NCI-H524 (cell line): Measurements from ENCODE around the gene SPATA31C2.
"Not testable (repeated sequence)": the region's sequence is repeated elsewhere in the genome, so short reads cannot be mapped to it uniquely, and the experiment has no call there.

ENCODE experiments used
- DNase-seq, 2 experiments: peaks; one replicate each; lab custom pipeline; 2025; lab: John Stamatoyannopoulos, UW

Gene SPATA31C2

DNA sequence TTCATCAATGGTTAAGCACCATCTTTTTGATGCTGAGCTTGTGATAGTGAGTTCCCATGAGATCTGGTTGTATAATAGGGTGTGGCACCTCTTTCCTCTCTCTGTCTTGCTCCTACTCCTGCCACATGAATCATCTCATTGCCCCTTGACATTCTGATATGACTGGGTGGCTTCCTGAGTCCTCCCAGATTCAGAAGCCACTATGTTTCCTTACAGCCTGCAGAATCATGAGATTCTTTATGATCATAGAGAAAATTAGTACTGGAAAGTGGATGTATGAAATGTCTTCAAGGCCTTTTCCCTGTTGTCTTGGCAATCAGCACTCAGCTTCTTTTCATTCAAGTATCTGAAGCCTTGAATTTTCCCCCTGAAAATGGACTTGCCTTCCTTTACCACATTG, 14.9 kb downstream of the SPATA31C2 start:
- DNase-seq: not testable (repeated sequence)

DNA sequence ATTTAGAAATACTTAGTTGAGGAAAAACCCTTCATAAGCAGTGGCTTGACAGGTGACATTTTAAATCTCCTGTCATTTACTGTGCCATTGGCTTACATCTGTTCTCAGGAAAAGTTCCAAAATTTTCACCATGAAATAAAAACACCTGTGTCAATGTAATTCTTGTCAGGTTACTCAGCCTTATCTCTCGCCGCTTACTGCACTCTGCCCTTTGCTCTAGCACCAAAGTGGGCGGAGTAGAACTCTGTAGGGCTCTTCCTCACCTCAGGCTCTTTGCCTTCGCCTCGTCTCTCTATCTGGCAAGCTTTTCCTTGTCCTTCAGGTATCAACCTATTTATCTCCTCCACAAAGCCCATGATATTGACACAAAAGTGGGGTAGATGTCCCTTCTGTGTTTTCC, 20.2 kb downstream of the SPATA31C2 start:
- not testable (repeated sequence) for DNase-seq

DNA sequence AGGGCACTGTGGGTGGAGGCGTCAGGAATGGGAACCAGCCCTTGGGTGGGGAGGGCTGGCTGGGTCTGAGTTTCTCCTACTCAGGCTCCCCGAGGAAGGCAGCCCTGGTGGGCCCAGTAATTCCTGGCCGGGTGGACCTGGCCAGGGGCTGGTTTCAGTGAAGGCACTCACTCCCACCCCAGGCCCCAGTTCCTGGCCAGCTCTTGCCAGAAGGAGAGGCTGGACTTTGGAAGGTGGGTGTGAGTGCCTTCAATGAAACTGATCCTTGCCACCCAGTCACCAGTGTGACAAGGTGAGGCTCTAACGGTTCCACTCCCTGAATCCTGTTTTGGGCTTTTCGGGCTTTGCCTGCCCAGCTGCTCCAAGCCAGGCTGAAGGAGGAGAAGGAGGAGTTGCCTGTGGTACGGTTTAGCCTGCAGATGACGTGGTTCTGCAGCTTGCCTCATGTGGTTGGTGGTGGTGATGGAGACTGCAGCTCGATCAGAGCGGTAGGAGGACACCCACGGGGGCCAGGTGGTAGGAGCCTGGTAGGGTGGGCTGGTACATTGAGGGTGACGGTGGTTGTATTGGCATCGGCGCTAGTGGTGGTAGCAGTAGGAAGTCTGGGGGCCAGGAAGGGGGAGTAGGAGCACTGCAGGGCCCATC, 23.2 kb downstream of the SPATA31C2 start:
- DNase-seq: not testable (repeated sequence)

DNA sequence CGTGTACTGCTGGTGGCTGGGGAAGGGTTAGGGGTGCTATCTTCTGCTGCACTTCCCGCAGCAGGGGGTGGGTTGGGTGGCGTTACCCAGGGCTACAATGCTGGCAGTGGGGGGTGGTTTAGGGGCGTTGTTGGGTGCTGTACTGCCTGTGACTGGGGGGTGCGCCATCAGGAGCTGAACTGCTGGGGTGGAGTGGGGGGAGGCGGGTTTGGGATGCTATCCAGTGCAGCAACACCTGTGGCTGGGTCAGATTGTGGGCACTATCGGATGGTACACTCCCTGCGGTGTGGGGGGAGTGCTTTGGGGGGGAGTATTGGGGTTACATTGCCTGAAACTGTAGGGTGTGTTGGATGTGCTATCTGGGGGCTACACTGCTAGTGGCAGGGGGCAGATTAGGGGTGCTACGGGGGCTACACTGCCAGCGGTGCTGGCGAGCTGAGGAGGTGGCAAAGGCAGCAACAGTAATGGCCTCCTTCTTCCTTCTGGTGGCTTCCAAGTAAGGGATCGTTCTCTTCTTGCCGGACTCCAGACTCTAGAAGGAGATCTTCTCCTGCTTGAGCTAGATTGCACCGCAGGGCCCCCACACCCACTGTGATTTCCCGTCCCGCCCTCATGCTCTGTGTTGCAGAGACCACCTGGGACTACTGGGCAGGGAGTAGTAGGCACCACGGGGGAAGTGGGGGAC, 23.9 kb downstream of the SPATA31C2 start:
- not testable (repeated sequence) for DNase-seq

DNA sequence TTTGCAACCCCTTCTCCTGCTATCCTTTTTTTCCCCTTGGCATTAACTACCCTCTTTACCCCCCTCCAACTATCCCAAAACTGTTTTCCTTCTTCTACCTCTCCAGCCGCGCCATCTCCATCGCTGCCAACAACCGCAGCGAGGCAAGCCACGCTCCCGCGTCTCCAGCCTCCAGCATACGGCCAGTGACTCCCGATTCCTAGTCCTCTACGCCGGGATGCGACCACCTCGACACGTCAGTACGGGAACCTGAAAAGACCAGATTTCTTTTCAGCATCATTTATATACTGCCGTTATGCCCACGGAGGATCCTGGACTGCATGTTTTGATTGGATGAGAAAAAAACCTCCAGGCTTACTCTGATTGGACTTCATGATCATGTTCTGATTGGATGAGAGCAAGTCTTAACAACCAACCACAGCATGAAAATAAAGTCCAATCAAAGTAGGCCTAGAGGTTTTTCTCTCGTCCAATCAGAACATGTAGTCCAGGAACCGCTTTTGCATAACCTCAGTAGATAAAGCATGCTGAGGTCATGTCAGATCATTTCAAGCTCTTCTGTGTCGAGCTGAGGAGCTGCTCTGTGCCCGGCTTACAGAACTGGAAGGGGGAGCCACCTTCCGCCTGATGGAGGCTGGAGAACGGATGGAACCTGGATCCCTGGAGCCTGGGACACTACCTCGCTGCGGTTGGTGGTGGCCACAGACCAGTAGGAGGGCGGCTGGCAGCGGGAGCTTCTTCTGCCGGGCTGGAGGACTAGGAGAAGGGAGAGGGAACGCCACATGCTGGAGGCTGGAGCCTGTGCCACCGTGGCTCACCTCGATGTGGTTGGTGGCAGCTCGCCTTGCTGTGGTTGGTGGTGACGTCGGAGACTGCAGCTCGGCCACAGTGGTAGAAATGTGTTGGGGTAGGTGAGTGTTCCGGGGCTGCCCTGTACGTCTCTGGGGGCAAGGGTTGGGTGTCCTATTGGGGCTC, 24.8 kb downstream of the SPATA31C2 start:
- DNase-seq: not testable (repeated sequence)

DNA sequence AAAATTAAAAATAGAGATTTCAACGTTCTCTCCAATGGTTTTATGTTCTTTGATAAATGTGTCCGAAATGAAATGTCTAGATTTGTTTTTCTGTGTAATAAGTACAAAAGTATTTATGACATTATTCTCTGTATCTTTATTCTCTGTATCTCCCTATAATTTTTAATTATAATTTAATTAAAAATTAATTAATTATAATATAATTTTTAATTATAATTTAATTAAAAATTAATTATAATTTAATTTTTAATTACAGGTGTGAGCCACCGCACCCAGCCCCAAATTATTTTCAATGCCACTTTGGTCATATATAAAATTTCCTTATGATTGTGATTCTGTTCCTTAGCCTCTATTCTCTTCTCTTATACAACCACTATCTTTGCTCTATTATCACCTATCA, 28.2 kb downstream of the SPATA31C2 start:
- no peak for DNase-seq

DNA sequence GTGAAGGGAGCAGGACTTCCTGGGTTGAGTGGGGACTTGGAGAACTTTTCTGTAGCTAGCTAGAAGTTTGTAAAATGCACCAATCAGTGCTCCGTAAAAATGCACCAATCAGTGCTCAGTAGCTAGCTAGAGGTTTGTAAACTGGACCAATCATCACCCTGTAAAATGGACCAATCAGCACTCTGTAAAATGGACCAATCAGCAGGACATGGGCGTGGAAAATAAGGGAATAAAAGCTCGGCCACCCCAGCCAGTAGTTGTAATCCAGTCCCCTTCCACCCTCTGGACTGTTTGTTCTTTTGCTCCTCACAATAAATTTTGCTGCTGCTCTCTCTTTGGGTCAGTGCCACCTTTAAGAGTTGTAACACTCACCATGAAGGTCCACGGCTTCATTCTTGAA, 29.5 kb downstream of the SPATA31C2 start:
- no peak for DNase-seq

DNA sequence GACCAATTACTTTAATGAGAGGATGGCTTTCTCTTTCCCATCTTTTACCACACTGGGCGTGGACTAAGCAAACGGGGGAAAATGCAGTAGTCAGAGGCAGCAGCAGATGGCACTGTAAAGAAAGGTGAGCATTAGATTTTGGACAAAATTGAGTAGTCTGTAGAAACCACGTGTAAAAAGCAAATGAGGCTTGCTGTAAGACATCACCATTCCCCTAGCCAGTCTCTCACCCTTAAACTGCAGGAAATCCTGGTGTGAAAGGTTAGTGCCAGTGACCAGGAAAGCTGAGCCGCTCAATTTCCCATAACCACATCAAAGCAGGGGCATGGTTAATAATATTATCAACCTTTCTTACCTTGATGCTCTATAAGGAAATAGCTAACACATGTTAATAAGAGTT, 31.8 kb downstream of the SPATA31C2 start:
- peak in 1 of 2 experiments; percentile 19 for DNase-seq

DNA sequence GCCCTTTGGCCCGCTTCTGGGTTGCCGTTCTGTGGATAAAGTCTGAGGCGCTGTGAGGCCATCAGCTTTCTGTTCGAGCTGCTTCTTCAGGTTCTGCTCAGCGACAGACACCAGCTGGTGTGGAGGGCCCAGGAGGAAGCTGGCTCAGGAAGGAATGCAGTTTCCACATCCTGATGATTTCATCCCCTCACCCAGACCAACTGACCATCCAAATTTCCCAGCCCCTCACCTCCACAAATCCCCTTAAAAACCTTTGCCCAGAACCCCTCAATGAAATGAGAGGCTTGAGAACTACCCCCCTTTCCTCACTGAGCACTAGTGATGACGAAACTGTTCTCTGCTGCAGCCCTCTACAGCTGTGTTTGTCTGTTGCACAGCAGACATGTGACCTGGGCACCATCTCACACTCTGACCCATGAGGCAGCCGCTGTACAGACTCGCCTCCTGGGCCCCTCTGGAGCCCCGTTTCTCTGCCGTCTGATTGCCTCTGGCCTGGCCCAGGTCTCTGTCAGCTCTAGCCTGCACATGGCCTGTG, 45.4 kb downstream of the SPATA31C2 start:
- DNase-seq: peak in 1 of 2 experiments; percentile 7

DNA sequence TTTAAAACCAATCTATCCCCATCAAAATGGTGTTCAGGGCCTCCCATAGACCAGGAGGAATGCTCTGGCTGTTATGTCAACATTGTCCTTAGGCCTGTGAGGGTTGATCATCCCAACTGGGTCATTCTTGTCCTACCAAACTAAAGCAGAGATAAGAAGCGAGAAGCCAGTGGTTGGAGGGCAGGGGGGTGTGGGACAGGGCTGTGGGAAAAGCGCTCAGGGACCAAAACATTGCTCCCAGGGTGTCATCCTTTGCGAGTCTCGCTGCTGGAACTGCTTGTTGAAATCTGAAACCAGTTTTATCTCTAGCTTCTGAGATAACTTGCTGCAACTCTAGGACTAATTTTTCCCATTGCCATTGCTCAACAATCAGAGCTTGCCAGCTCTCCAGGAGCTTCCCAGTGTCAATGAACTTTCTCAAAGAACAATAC, 48.1 kb downstream of the SPATA31C2 start:
- no peak for DNase-seq

DNA sequence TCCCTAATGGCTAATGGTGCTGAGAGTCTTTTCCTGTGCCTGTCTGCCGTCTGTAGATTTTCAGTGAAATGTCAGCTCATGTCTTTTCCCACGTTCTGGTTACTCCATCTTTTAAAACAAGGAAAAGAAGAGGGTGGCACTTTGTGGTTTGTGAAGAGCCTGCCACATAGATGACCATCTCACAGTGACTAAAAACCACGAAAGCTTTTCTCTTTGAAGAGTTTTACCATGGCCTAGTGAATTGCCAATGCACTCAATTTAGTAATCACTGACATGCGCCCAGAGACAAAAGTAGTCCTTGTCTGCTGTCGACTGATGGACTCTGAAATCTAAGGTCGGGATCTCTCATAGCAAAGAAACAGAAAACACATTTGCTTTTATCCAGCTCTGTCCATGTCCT, 50.4 kb downstream of the SPATA31C2 start:
- DNase-seq: no peak

DNA sequence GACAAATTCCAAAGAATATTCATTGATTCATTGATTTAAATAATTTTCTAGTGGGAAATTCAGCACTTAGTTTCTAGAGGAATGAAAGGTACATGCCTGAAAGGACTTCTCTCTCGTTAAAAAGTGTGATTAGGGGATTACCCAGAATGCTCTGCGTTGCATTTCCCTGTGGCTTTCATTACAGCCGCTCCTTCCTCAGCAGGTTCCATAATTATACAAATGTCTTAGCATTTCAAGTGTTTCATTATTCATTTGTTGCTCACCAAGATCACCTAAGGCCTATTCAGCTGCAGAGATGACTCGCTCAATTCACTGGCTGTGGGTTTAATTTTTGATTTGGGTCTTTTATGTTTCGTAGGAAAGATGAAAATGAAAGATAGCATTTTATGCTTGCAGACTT, 52.8 kb downstream of the SPATA31C2 start:
- DNase-seq: no peak

DNA sequence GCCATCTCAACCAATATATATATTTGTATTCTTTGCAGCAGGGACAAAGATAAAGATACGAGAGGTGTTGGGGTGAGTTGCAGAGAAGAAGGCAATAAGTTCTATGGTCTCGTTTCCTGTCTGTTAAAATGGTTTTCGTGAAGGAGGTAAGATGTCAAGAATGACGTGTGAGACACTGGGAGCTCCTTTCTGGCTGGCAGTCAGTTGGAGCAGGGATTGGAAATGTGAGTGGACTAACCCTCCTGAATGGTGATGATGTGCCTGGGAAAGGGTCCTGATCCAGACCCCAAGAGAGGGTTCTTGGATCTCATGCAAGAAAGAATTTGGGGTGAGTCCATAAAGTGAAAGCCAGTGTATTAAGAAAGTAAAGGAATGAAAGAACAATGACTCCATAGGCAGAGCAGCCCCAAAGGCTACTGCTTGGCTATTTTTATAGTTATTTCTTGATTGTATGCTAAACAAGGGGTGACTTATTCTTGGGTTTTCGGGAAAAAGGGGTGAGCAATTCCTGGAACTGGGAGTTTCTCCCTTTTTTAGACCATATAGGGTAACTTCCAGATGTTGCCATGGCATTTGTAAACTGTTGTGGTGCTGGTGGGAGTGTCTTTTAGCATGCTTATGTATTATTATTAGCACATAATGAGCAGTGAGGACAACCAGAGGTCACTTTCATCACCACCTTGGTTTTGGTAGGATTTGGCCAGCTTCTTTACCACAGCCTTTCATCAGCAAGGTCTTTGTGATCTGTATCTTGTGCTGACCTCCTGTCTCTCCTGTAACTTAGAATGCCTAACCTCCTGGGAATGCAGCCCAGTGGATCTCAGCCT, 53.7 kb downstream of the SPATA31C2 start:
- DNase-seq: no peak
